WTC11 (cell line): Measurements from ENCODE around the gene POM121C. TPM values are rescaled to one million over a fixed set of nuclear protein-coding genes. Genes with fewer than 3 reads are reported as not detected.
"Not testable (repeated sequence)": the region's sequence is repeated elsewhere in the genome, so short reads cannot be mapped to it uniquely, and the experiment has no call there.

ENCODE experiments used
- ATAC-seq: fragments of 200-7000 bp; cut with Tn5 transposase; 2 replicates; pipeline ENCODE4 v1.10.0; 2021; ENCODE audit warnings: mild to moderate bottlenecking, moderate library complexity
- CTCF ChIA-PET: fragments of 300-600 bp; sonication (Branson Sonifier 250); formaldehyde crosslinking; loops from one replicate; lab custom pipeline; 2021; ENCODE audit warnings: antibody characterized with exemption; lab: Charles Lee
- POLR2A ChIA-PET: fragments of 350-600 bp; sonication (Branson Sonifier 250); formaldehyde crosslinking; loops from one replicate; lab custom pipeline; 2021; ENCODE audit warnings: antibody characterized with exemption; lab: Charles Lee
- DNase-seq: peaks from one replicate; pipeline ENCODE4 v3.0.0; 2021; ENCODE audit warnings: low spot score
- H3K27ac Mint-ChIP-seq: 2 replicates; pipeline ENCODE4 v1.8.0; 2021; ENCODE audit warnings: mixed read lengths
- H3K27me3 Mint-ChIP-seq: 2 replicates; pipeline ENCODE4 v1.8.0; 2021; ENCODE audit warnings: low read depth, mild to moderate bottlenecking, moderate library complexity, mixed read lengths
- H3K36me3 Mint-ChIP-seq: 2 replicates; pipeline ENCODE4 v1.8.0; 2021; ENCODE audit warnings: mixed read lengths
- H3K4me1 Mint-ChIP-seq: 2 replicates; pipeline ENCODE4 v1.8.0; 2022; ENCODE audit warnings: mixed read lengths
- H3K4me3 Mint-ChIP-seq: 2 replicates; pipeline ENCODE4 v1.8.0; 2021; ENCODE audit warnings: mild to moderate bottlenecking, moderate library complexity, mixed read lengths
- H3K9me3 Mint-ChIP-seq: 2 replicates; pipeline ENCODE4 v1.8.0; 2021; ENCODE audit warnings: mixed read lengths
- total RNA-seq: library from RNA; stranded (reverse); gene quantifications from 3 replicates; pipeline ENCODE4 v1.2.3, GENCODE V29; 2021

Gene POM121C
- total RNA-seq, 1 experiment from 2014 or later: 52.7 TPM

DNA sequence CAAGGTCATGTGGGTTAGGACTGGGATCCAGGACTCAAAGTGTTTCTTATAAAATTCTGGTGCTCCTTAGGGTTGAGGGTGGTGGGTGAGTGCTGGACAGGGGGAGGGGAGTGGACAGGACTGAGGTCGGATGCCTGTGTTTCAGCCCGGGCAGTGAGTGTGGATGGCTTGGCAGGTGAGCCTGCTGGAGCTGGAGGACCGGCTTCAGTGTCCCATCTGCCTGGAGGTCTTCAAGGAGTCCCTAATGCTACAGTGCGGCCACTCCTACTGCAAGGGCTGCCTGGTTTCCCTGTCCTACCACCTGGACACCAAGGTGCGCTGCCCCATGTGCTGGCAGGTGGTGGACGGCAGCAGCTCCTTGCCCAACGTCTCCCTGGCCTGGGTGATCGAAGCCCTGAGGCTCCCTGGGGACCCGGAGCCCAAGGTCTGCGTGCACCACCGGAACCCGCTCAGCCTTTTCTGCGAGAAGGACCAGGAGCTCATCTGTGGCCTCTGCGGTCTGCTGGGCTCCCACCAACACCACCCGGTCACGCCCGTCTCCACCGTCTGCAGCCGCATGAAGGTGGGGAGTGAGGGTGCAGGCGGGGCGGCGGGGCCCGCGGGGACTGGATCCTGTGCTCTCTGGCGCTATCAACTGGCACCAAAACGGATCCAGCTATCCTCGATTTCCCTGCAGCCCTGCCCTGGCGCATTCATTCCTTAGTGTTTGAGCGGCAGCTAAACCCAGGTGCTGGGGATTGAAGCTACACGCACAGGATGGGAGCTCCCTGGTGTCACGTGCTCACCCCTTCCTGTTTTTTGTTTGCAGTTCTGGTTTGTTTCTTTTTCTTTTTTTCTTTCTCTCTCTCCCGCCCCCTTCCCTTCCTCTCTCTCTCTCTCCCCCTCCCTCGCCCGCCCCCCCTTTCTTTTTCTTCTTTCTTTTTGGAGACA is 87.1 kb downstream of the POM121C start:
- H3K4me3 Mint-ChIP-seq, H3K27ac Mint-ChIP-seq, CTCF ChIA-PET, DNase-seq, H3K9me3 Mint-ChIP-seq, POLR2A ChIA-PET, H3K36me3 Mint-ChIP-seq, H3K27me3 Mint-ChIP-seq, H3K4me1 Mint-ChIP-seq: not testable (repeated sequence)
- peak; percentile 81 for ATAC-seq

DNA sequence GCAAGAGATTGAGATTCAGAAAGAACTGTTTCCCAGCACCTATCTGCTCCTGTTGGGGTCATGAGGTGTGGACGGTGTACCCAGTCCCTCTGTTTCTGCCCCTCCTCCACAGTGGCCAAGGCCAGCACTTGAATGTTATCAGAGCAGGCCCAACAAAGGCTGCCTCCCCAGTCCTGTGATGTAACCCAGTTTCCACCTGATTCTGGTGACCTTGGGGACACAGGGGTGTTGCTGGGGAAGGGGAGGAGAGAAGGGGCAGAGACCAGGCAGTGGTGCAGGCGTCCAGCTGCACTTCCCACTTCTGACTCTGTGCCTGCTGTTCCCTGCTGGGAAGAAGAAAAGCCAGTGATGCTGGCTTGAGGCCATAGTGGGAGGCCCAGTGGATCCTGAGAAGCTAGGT is 88.2 kb downstream of the POM121C start:
- DNase-seq, H3K36me3 Mint-ChIP-seq, H3K4me3 Mint-ChIP-seq, CTCF ChIA-PET, H3K27me3 Mint-ChIP-seq, H3K27ac Mint-ChIP-seq, H3K9me3 Mint-ChIP-seq, POLR2A ChIA-PET, ATAC-seq, H3K4me1 Mint-ChIP-seq: not testable (repeated sequence)

DNA sequence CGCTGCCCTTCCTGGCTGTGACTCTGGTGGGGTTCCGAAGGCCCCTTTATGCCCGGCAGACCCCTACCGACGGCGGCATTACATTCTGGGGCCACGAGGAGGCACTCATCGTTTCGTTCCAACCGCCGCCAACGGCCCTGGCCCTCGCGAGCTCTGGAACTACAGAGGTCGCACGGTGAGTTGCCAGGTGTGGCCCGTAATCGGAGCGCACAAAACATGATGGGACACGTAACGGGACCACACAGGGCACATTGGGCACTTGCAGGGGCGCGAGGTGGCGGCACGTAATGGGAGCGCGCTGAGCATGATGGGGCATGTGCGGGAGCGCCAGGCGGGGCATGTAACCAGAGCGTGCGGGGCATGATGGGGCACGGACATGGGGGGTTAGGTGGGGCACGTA is 90.8 kb downstream of the POM121C start, which contains the start of gene TRIM73:
Gene TRIM73, plus strand, starts transcription at position 301 of the 400 bp plus-strand sequence. CDS start 3,305 bp downstream, outside the sequence.
- ATAC-seq, H3K9me3 Mint-ChIP-seq, CTCF ChIA-PET, H3K27me3 Mint-ChIP-seq, H3K4me3 Mint-ChIP-seq, POLR2A ChIA-PET, H3K36me3 Mint-ChIP-seq, H3K4me1 Mint-ChIP-seq, H3K27ac Mint-ChIP-seq: not testable (repeated sequence)
- peak; percentile 21 for DNase-seq

DNA sequence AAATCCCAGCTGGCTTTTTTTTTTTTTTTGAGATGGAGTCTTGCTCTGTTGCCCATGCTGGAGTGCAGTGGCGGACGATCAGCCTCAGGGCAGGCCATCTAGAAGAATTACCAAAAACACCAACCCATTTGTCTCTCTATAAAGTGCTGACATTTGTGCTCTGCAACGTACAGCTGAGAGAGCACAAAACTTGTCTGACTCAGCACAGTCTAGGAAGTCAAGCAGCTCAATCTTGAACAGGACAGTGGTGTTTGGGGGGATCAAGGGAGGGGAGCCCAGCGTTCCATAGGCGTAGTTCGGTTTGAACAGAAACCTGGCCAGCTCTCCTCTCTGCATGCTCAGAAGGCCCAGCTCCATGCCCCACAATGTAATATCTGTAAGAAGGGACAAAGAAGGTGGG is 92.9 kb downstream of the POM121C start:
- ATAC-seq, H3K9me3 Mint-ChIP-seq, DNase-seq, H3K27ac Mint-ChIP-seq, H3K27me3 Mint-ChIP-seq, CTCF ChIA-PET, H3K4me1 Mint-ChIP-seq, POLR2A ChIA-PET, H3K36me3 Mint-ChIP-seq, H3K4me3 Mint-ChIP-seq: not testable (repeated sequence)

DNA sequence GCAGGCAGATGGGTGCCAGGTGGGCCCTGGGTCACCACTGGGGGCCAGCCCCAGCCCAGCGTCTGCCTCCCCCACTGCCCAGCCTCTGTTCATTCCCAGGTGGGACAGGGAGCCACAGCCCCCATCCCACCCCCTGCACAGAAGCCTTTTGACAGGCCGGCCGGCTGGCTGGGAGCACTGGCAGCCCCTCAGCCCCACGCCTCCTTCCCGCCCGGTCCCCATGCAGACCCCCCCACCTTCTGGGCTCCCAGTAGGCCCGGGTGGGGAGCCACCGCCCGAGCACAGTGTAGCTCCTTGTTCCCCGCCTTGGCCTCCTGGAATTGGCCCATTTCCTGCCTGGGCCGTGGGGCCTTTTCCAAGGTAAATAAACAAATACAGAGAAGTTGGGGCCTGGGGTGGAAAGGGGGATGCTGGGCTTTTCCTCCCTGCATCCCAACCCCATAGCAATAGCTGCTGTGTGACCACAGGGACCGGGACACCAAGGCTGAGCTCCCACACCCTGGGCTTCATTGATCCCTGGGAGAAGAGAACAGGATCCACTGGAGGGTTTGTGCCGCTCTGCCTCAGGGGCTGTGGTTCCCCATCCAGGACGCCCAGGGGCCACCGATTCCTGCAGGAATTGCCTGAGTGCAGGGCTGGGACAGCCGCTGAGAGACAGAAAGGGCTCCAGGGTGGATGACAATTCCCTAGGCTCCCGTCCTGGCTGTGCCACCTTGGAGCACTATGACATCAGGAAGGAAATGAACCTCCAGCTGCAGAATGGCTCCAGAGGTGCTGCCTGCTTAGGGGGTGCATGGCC is 111.4 kb downstream of the POM121C start:
- H3K27me3 Mint-ChIP-seq, H3K4me3 Mint-ChIP-seq, POLR2A ChIA-PET, H3K36me3 Mint-ChIP-seq, H3K27ac Mint-ChIP-seq, DNase-seq, CTCF ChIA-PET, H3K4me1 Mint-ChIP-seq, H3K9me3 Mint-ChIP-seq: not testable (repeated sequence)
- ATAC-seq: peak; percentile 20

DNA sequence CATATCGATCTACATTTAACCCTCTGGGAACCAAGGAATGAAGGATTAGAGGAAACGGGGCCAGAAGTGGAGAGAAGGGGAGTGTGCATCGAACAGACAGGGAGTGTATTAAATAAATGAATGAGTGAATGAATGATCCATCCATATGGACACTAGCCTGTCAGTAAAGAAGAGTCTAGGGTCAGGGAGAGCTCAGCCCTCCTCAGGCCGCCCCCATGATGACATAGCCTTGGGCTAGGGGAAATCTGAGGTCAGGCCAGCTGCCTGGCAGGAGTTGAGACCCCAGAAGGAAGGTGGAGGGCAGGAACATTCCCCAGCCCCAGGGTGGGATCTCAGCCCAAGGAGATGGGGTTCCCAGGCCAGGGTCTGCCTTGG is 112.0 kb downstream of the POM121C start:
- H3K4me1 Mint-ChIP-seq, POLR2A ChIA-PET, H3K36me3 Mint-ChIP-seq, H3K4me3 Mint-ChIP-seq, H3K9me3 Mint-ChIP-seq, H3K27ac Mint-ChIP-seq, H3K27me3 Mint-ChIP-seq, CTCF ChIA-PET, DNase-seq: not testable (repeated sequence)
- ATAC-seq: peak; percentile 69

DNA sequence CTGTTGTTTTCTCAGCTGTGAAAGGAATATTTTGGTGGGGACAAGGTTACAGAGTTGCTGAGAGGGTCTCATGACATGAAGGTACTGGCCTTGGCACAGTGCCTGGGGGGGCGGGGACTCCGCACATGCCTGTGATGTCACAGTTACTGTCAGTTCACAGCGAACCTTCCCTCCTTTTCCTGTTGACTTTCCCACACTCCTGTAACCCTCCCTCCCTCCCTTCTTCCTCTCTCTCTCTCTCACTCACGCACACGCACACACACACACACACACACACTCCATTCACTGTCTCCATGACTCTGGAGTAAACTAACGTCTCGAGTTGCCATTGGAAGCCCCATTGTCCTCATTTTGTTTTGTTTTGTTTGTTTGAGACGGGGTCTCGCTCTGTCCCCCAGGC is 118.8 kb downstream of the POM121C start:
- CTCF ChIA-PET, DNase-seq, H3K4me1 Mint-ChIP-seq, H3K27me3 Mint-ChIP-seq, H3K9me3 Mint-ChIP-seq, ATAC-seq, POLR2A ChIA-PET, H3K27ac Mint-ChIP-seq, H3K4me3 Mint-ChIP-seq, H3K36me3 Mint-ChIP-seq: not testable (repeated sequence)

Other genes starting within 250 kb of the POM121C start
- 2.0 to 3.0 TPM (median 2.3 TPM) in 3 replicates for gene TRIM73, start 90.7 kb downstream of the POM121C start, total RNA-seq
- gene SPDYE5, start 6.0 kb upstream of the POM121C start, total RNA-seq: not detected in 3 replicates